NCI-H524 (cell line): ENCODE data around the gene SYCP3.
"Not testable (repeated sequence)": the region's sequence is repeated elsewhere in the genome, so short reads cannot be mapped to it uniquely, and the experiment has no call there.

Source experiments
- DNase-seq, 2 experiments: peaks; one replicate each; lab custom pipeline; 2025; lab: John Stamatoyannopoulos, UW

The SYCP3 gene

GRCh38 chr12:101759396-101760047 is 20.3 kb upstream of the SYCP3 start:
- peak; percentile 8 to 12 for DNase-seq

GRCh38 chr12:101750152-101750551 is 10.9 kb upstream of the SYCP3 start:
- no peak for DNase-seq

- DNase-seq = peak; percentile 2 to 52
Measured at GRCh38 chr12:101749657-101750056, 10.4 kb upstream of the SYCP3 start.

- no peak for DNase-seq
Measured at GRCh38 chr12:101748907-101749306, 9.6 kb upstream of the SYCP3 start.

- no peak for DNase-seq
Measured at GRCh38 chr12:101747697-101748096, 8.4 kb upstream of the SYCP3 start.

GRCh38 chr12:101746661-101747060 is 7.4 kb upstream of the SYCP3 start:
- no peak for DNase-seq

GRCh38 chr12:101746196-101746595 is 6.9 kb upstream of the SYCP3 start:
- DNase-seq = no peak

- DNase-seq = no peak
Measured at GRCh38 chr12:101745481-101745880, 6.2 kb upstream of the SYCP3 start.

- no peak for DNase-seq
Measured at GRCh38 chr12:101743724-101744472, 4.6 kb upstream of the SYCP3 start.

GRCh38 chr12:101743242-101743641 is 4.0 kb upstream of the SYCP3 start:
- DNase-seq = no peak

- no peak for DNase-seq
Measured at GRCh38 chr12:101740980-101741379, 1.7 kb upstream of the SYCP3 start.

- no peak for DNase-seq
Measured at GRCh38 chr12:101740566-101740965, 1.3 kb upstream of the SYCP3 start.

GRCh38 chr12:101737476-101737875 is 1.8 kb downstream of the SYCP3 start:
- no peak for DNase-seq

- not testable (repeated sequence) for DNase-seq
Measured at GRCh38 chr12:101734482-101734881, 4.8 kb downstream of the SYCP3 start.

- DNase-seq = no peak
Measured at GRCh38 chr12:101733166-101733565, 6.1 kb downstream of the SYCP3 start.

GRCh38 chr12:101732318-101732717 is 6.9 kb downstream of the SYCP3 start:
- no peak for DNase-seq

GRCh38 chr12:101729842-101730241 is 9.4 kb downstream of the SYCP3 start:
- DNase-seq = no peak

GRCh38 chr12:101727098-101727497 is 12.2 kb downstream of the SYCP3 start:
- DNase-seq = no peak

GRCh38 chr12:101722392-101722791 is 16.9 kb downstream of the SYCP3 start:
- no peak for DNase-seq

- DNase-seq = no peak
Measured at GRCh38 chr12:101720118-101720517, 19.1 kb downstream of the SYCP3 start.

GRCh38 chr12:101719566-101719965 is 19.7 kb downstream of the SYCP3 start:
- no peak for DNase-seq

GRCh38 chr12:101714877-101715444 is 24.3 kb downstream of the SYCP3 start:
- DNase-seq = no peak

GRCh38 chr12:101713930-101714329 is 25.3 kb downstream of the SYCP3 start:
- DNase-seq = no peak
